ENCODE data around the gene ADD1.

ADD1 gene

DNA sequence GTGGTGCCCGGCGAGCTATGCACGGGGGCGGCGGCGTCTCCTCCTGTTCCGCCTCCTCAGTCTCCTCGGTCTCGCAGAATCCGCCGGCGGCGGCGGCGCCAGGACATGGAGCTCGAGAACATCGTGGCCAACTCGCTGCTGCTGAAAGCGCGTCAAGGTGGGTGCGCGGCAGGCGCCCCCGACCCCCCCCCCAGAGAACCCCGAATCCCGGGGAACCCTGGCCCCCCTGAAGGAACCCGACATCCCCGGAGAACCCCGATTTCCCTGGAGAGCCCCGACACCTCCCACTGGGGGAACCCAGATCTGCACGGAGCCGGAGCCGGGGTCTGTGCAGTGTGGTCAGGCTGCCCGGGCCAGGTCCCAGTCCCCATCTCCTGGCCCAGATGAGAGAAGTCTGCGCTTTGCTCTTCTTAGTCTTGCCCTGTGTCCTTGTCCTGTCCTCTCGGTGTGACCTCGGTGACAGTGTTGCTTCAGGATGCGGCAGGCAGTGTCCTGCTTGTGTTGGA is 120.4 kb downstream of the ADD1 start:
- DNase-seq (ENCODE audit: low read depth, low spot score): no peak

DNA sequence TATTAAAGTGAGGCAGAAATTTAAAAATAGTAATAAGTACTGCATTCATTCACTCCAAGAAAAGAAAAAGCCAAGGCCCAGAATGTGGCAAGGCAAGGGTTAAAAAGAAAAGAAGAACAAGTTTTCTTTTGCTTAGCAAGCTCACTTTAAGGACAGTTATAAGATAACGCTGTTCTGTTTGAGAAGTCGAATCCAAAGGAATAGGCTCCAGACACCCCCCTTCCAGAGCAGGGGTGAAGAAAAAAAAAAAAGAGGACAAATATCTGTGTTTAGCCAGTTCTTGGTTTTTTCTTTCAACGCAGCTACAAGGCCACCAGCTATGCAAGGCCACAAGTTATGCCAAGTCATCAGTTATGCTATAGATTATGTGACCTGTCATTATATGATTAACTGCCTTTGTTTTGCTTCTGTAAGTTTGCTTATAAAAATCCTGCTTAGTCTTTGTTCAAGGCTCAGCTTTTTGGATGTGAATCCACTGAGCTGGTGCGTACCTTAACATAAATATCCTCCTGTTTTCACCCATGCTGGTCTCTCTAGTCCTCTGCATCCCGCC is 121.1 kb downstream of the ADD1 start:
- no peak for DNase-seq (ENCODE audit: low read depth, low spot score)

DNA sequence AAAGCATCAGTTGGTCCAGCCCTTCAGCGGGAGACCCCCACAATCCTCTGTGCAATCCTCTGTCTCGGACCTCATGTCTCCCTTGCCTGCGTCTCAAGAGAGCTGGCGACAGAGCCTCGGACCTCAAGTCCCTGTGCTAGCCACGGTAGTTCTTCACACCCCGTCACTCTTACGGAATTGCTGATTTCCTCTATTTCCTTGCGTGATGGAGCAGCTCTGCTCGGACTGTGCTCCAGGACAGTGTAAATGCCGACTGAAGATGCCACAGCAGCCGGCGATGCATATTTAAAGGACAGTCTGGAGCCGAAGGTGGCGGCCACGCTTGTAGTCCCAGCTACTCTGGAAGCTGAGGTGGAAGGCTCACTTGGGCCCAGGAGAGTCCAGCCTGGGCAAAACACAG is 121.6 kb downstream of the ADD1 start:
- no peak for DNase-seq (ENCODE audit: low read depth, low spot score)

DNA sequence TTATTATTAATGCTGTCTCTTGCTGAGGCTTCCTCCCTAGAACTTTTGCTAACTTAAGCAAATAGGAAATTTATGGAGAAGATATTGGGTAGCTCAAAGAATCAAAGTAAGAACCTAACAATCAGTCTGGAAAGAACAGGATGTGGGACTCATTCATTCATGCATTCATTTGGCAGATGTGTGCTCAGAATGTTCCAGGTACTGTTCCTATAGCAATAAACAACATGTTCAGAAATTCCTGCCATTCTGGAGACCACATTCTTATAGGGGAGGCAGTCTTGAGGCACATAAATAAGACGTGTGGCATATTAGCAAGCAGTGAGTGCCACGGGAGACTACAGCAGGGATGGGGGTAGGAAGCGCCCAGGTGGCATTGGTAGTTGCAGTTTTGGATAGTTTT is 124.7 kb downstream of the ADD1 start:
- DNase-seq (ENCODE audit: low read depth, low spot score): no peak

DNA sequence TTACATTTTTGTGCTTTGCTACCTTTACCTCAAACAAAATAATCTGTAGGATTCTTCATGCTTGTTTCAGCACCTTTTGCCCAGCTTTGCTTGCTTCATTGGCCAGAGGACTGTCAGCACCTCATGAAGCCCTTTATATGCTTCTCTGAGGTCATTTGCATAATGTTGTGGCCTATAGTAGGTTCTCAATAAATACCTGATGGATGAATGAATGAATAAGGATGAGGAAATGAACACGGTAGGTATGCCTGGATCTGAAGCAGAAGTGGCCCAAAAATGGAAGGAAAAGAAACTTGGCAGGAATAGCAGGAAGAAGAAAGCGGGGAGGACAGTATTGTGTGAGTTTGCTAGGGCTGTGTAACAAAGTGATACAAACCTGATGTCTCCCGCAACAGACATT is 127.6 kb downstream of the ADD1 start:
- no peak for DNase-seq (ENCODE audit: low read depth, low spot score)

DNA sequence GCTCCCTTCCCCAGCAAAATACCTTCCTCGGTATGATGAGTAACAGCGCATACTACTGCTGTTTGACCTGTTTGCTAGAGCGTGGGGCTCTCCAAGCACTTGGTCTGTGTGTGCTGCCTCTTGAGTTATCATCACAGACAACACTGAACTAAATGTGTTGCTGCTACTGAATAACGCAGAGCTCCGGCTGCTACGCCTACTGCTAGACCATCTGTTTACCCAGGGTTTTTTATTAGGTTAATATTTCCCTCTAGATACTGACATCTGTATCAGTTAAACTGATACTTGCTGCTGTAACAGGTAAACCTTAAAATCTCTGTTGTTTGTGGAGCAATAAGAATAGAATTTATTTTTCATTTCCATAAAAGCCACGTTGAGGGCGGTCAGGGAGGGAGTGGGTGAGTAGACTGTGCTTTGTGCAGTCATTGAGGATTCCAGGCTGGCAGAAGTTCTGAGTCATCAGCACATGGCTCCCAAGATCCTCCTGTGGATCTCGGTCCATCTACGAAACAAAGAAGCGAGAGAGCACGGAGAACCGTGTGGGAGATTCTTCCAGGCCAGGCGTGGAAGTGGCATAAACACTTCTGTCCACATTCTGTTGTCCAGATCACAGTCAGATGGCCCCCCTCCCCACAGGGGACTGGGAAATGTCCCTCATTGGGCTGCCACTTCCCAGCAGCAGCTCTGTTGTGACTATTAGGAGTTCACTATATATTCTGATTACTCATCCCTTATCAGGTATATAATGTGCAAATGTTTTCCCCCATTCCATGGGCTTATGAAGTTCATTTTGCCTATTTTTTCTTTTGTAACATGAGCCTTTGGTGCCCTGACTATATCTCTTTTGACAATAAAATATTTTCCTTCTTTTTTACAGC is 133.8 kb downstream of the ADD1 start:
- no peak for DNase-seq (ENCODE audit: low read depth, low spot score)
